B cell (primary cell): Measurements from ENCODE around the gene LNP1. TPM values are rescaled to one million over a fixed set of nuclear protein-coding genes. Genes with fewer than 3 reads are reported as not detected.

Experiments used
- ATAC-seq: fragments of 200-7000 bp; cut with Tn5 transposase; one replicate; pipeline ENCODE4 v1.10.0; 2021; ENCODE audit warnings: low read depth, mild to moderate bottlenecking, moderate number of reproducible peaks, moderate library complexity
- CTCF ChIA-PET: fragments of 350-600 bp; sonication (Branson Sonifier 250); formaldehyde crosslinking; loops from one replicate; lab custom pipeline; 2021; ENCODE audit warnings: antibody characterized with exemption, inconsistent platforms; lab: Charles Lee
- POLR2A ChIA-PET: fragments of 350-600 bp; sonication (Branson Sonifier 250); formaldehyde crosslinking; loops from one replicate; lab custom pipeline; 2021; ENCODE audit warnings: antibody characterized with exemption; lab: Charles Lee
- DNase-seq: peaks from one replicate; pipeline ENCODE4 v3.0.0; 2013
- H2AFZ ChIP-seq: 2 replicates; pipeline ENCODE4 v1.6.1; 2012; ENCODE audit warnings: mild to moderate bottlenecking, low read depth, low read length; ENCODE audit not compliant: insufficient read depth, poor library complexity, severe bottlenecking
- H3K27ac ChIP-seq, 2 donors: 1 replicate in 1 of 2; 2 replicates in 1 of 2; pipeline ENCODE4 v1.5.1; 2012 to 2013; ENCODE audit warnings: low read length in 2 of 2, mild to moderate bottlenecking in 2 of 2, moderate library complexity in 1 of 2
- H3K27me3 ChIP-seq, 4 experiments: fragments of 200-600 bp in 1 of 4; sonication (generic) in 1 of 4; replicated peaks in 1 of 4; 1 replicate in 2 of 4; 2 replicates in 2 of 4; pipeline versions ENCODE4 v1.6.1 to v1.7.0; 2013 to 2016; ENCODE audit warnings: low read length in 3 of 4, mild to moderate bottlenecking in 2 of 4, mixed read lengths in 1 of 4, moderate library complexity in 1 of 4; ENCODE audit not compliant: insufficient read depth in 4 of 4, control insufficient read depth in 3 of 4; ENCODE audit errors: control extremely low read depth in 1 of 4
- H3K36me3 ChIP-seq, 2 experiments: replicated peaks in 1 of 2; 1 replicate in 1 of 2; 2 replicates in 1 of 2; pipeline versions ENCODE4 v1.6.1 to v1.7.1; 2013; ENCODE audit warnings: low read length in 1 of 2; ENCODE audit not compliant: insufficient read depth in 2 of 2, control insufficient read depth in 1 of 2; ENCODE audit errors: control extremely low read depth in 1 of 2, extremely low read depth in 1 of 2
- H3K4me1 ChIP-seq, 2 donors: fragments of 200-600 bp in 1 of 2; sonication (generic) in 1 of 2; 1 replicate in 1 of 2; 2 replicates in 1 of 2; pipeline versions ENCODE4 v1.5.1 to v1.6.1; 2013 to 2017; ENCODE audit warnings: low read length in 2 of 2; ENCODE audit not compliant: control insufficient read depth in 2 of 2, insufficient read depth in 2 of 2
- H3K4me2 ChIP-seq: replicated peaks from 2 replicates; pipeline ENCODE3; 2012; ENCODE audit warnings: mild to moderate bottlenecking, low read depth, low read length; ENCODE audit not compliant: poor library complexity, severe bottlenecking
- H3K4me3 ChIP-seq, 5 experiments: fragments of 200-600 bp in 1 of 5; sonication (generic) in 1 of 5; 1 replicate in 3 of 5; 2 replicates in 2 of 5; pipeline versions ENCODE4 v1.5.1 to v1.7.0; 2011 to 2016; ENCODE audit warnings: low read length in 4 of 5, mild to moderate bottlenecking in 4 of 5, low read depth in 2 of 5, control low read depth in 1 of 5, moderate library complexity in 1 of 5; ENCODE audit not compliant: insufficient read depth in 1 of 5; ENCODE audit errors: control extremely low read depth in 1 of 5, extremely low read depth in 1 of 5
- H3K79me2 ChIP-seq: fragments of 200-600 bp; sonication (generic); one replicate; pipeline ENCODE4 v1.6.0; 2016; ENCODE audit warnings: low read length; ENCODE audit not compliant: control insufficient read depth, insufficient read depth
- H3K9ac ChIP-seq: fragments of 200-600 bp; sonication (generic); 2 replicates; pipeline ENCODE4 v1.6.1; 2017; ENCODE audit warnings: mild to moderate bottlenecking, low read length, moderate library complexity
- H3K9me3 ChIP-seq, 3 donors: one replicate each; pipeline versions ENCODE4 v1.6.1 to v1.7.1; 2013; ENCODE audit warnings: low read length in 2 of 3; ENCODE audit not compliant: control insufficient read depth in 2 of 3, insufficient read depth in 1 of 3; ENCODE audit errors: control extremely low read depth in 1 of 3
- H4K20me1 ChIP-seq: 2 replicates; pipeline ENCODE4 v1.6.0; 2012; ENCODE audit warnings: mild to moderate bottlenecking, low read length; ENCODE audit not compliant: insufficient read depth, control insufficient read depth, poor library complexity, severe bottlenecking
- H3K27ac Mint-ChIP-seq: one replicate; pipeline ENCODE4 v1.8.0; 2021; ENCODE audit warnings: mixed read lengths
- H3K27me3 Mint-ChIP-seq: one replicate; pipeline ENCODE4 v1.8.0; 2021; ENCODE audit warnings: mixed read lengths
- H3K4me1 Mint-ChIP-seq: one replicate; pipeline ENCODE4 v1.8.0; 2021; ENCODE audit warnings: mixed read lengths
- H3K4me3 Mint-ChIP-seq: one replicate; pipeline ENCODE4 v1.8.0; 2021; ENCODE audit warnings: mixed read lengths
- H3K9me3 Mint-ChIP-seq: one replicate; pipeline ENCODE4 v1.8.0; 2022; ENCODE audit warnings: mixed read lengths; ENCODE audit not compliant: insufficient read depth
- CTCF ChIP-seq: fragments of 200-600 bp; IDR thresholded peaks from one replicate; pipeline ENCODE4 v1.8.0; 2022; ENCODE audit warnings: antibody characterized with exemption, mild to moderate bottlenecking
- EZH2 ChIP-seq: IDR thresholded peaks from 2 replicates; pipeline ENCODE4 v1.6.1; 2012; ENCODE audit warnings: borderline replicate concordance, low read depth, mild to moderate bottlenecking, moderate library complexity, low read length; ENCODE audit not compliant: insufficient read depth, poor library complexity, severe bottlenecking
- WGBS: methylation state at CpG from one replicate; pipeline ENCODE4 v1.1.5; 2013; ENCODE audit warnings: missing lambda C conversion rate; ENCODE audit not compliant: insufficient coverage; 5-methylcytosine and 5-hydroxymethylcytosine counted together
- intact Hi-C: fragments of 100-400 bp; cut with micrococcal nuclease; formaldehyde crosslinking; loops from one replicate; pipeline ENCODE4 v1.10.0; 2022
- polyA plus RNA-seq: library from polyadenylated mRNA; depleted of rRNA; stranded (reverse); fragments of >200 nt; gene quantifications from 2 replicates; pipeline ENCODE4 v1.2.3, GENCODE V29; 2012
- total RNA-seq, 2 donors: library from RNA; stranded (reverse); fragments of 120-200 nt in 1 of 2; gene quantifications; 1 replicate in 1 of 2; 2 replicates in 1 of 2; pipeline versions ENCODE4 v1.2.3 to v1.2.4, GENCODE V29; 2013 to 2022

Gene LNP1
- total and polyA plus RNA-seq, 2 donors (not counting 1 experiment from before 2014, with no cell fraction given), result 0.39 to 1.9 TPM

- H3K27ac ChIP-seq, result no peak overlapping the region
- ChIA-PET POLR2A (no interaction called here), CTCF (no interaction called here)
- H3K36me3 ChIP-seq, result no peaks in the 10 kb centered on the region
- DNase-seq (no peak), ATAC-seq (no peak)
- no peak overlapping the region for H2AFZ ChIP-seq
- H3K4me2 ChIP-seq, result no peak overlapping the region
- Mint-ChIP-seq H3K27ac (no peak overlapping the region), H3K4me1 (no peaks in the 10 kb centered on the region), H3K9me3 (no peaks in the 10 kb centered on the region), H3K27me3 (peaks cover 42% of the 10 kb centered on the region), H3K4me3 (no peak overlapping the region)
- peaks cover 0 to 4% (median 0%) of the 10 kb centered on the region in 3 donors for H3K9me3 ChIP-seq
- no peak overlapping the region for H3K9ac ChIP-seq
- intact Hi-C loops, result no loop called here
- no peaks in the 10 kb centered on the region for H4K20me1 ChIP-seq
- no CpG with 5 or more reads among the region's 1 CpG for WGBS
- no peaks in the 10 kb centered on the region for H3K79me2 ChIP-seq
- H3K4me1 ChIP-seq, result no peaks in the 10 kb centered on the region
- H3K4me3 ChIP-seq, result no peak overlapping the region
- H3K27me3 ChIP-seq, result peaks cover 0 to 9% (median 0%) of the 10 kb centered on the region in 4 experiments
- no peak for TF ChIP-seq EZH2
- TF ChIP-seq CTCF, result no peak
Measured at GRCh38 chr3:100503448-100503847, 102.1 kb downstream of the LNP1 start.

Other genes starting within 250 kb of the LNP1 start
- 36.5 and 48.5 TPM in 2 replicates for gene TBC1D23, start 140.5 kb upstream of the LNP1 start, total RNA-seq
- 7.2 and 14.2 TPM in 2 replicates for gene TBC1D23, start 140.5 kb upstream of the LNP1 start, polyA plus RNA-seq
- 34.4 and 36.5 TPM in 2 replicates for gene NIT2, start 66.8 kb upstream of the LNP1 start, total RNA-seq
- 32.4 and 40.3 TPM in 2 replicates for gene NIT2, start 66.8 kb upstream of the LNP1 start, polyA plus RNA-seq
- 28.8 and 30.0 TPM in 2 replicates for gene TOMM70, start 450 bp upstream of the LNP1 start, total RNA-seq
- 6.9 and 7.2 TPM in 2 replicates for gene TOMM70, start 450 bp upstream of the LNP1 start, polyA plus RNA-seq
- gene TMEM45A, start 91.1 kb downstream of the LNP1 start, total RNA-seq, result 0.15 and 0.20 TPM in 2 replicates
- 0.04 TPM in 1 of 2 replicates, not detected in the other for gene TMEM45A, start 91.1 kb downstream of the LNP1 start, polyA plus RNA-seq
- gene ADGRG7, start 208.1 kb downstream of the LNP1 start, total RNA-seq, result not detected in 2 replicates
- not detected in 2 replicates for gene ADGRG7, start 208.1 kb downstream of the LNP1 start, polyA plus RNA-seq